ENCODE results near the gene TNFAIP6.
A peak's percentile ranks its signal among the peaks of the same experiment; 100 is the strongest.

TNFAIP6 gene

DNA sequence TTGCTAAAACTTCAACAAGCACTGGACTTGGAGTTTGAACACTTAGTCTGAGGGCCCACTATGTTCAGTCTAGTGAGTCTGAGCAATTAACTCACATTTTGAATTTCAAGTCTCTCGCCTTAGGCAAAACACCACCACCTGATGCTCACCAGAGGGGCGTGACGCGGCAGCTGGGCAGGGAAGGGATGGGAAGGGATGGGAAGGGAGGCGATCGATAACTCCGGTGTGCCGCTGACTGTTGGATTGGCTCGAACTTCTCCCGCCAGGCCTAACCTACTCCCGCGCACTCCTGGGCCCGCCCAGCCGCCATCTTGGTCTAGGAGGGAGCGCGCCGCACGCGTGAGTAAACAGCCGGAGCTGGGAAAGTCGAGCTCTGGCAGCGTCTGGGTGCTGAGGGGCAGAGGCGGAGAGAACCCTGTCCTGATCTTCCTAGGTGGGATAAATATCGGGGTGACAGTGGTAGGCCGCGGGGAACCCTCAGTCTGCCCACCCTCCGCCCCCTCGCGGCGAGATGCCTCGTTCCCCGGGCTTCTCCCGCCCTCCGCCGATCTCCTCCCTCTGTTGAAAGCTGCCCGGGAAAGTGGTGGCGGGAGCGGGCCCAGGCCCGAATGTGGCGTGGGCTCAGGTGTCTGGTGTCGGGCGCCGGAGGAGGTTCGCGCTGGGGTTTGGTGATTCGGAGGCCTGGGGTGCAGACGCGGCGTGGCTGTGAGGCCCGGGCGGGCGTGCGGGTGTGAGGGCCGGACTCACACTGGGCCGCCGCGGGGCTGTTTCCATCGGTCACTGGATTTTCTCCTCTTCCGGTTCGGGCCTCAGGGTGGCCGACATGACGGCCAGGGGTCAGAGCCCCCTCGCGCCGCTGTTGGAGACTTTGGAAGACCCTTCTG is 52.5 kb downstream of the TNFAIP6 start, which contains the start of gene RIF1 (continued):
- TF ChIP-seq SP7 (tag by site-specific recombination; IDR thresholded peaks at IDR 0.05) (peak; percentile 74), ZFP37 (tag by site-specific recombination; IDR thresholded peaks at IDR 0.05) (peak; percentile 59; the same call in 1 of the 2 replicates), ZNF324 (tag by site-specific recombination; IDR thresholded peaks at IDR 0.05) (peak; percentile 76; the same call in 1 of the 2 replicates), TCF7L2 (IDR thresholded peaks at IDR 0.05; ENCODE audit: borderline replicate concordance, low read depth, low read length) (no peak), MYNN (tag by site-specific recombination; IDR thresholded peaks at IDR 0.05; ENCODE audit: borderline replicate concordance) (no peak), ZNF140 (tag by site-specific recombination; IDR thresholded peaks at IDR 0.05) (no peak), ZNF654 (tag by site-specific recombination; IDR thresholded peaks at IDR 0.05; ENCODE audit: low read depth) (no peak), ZNF366 (tag by site-specific recombination; conservative IDR thresholded peaks at IDR 0.05) (peak; percentile 67), ZNF292 (tag by site-specific recombination; IDR thresholded peaks at IDR 0.05; ENCODE audit: borderline replicate concordance, low read depth) (no peak), ZNF529 (tag by site-specific recombination; IDR thresholded peaks at IDR 0.05; ENCODE audit: insufficient replicate concordance) (no peak), MEIS1 (CRISPR knock-in tag; IDR thresholded peaks at IDR 0.05; ENCODE audit: borderline replicate concordance) (no peak), MZF1 (tag by site-specific recombination; IDR thresholded peaks at IDR 0.05; ENCODE audit: borderline replicate concordance) (0 out of 2 replicates have a peak, but pooled peaks have one; percentile 14), ZBTB7A (tag by site-specific recombination; IDR thresholded peaks at IDR 0.05; ENCODE audit: low read depth) (no peak), GLI2 (tag by site-specific recombination; IDR thresholded peaks at IDR 0.05; ENCODE audit: borderline replicate concordance, low read depth) (no peak; the same call in 1 of the 2 replicates), KLF16 (tag by site-specific recombination; IDR thresholded peaks at IDR 0.05) (peak; percentile 89), ZNF555 (tag by site-specific recombination; conservative IDR thresholded peaks at IDR 0.05) (no peak), ZBTB11 (tag by site-specific recombination; conservative IDR thresholded peaks at IDR 0.05; ENCODE audit: low read depth) (peak; percentile 51; the same call in 1 of the 2 replicates), ZNF23 (tag by site-specific recombination; IDR thresholded peaks at IDR 0.05; ENCODE audit: borderline replicate concordance) (no peak), ZNF146 (tag by site-specific recombination; IDR thresholded peaks at IDR 0.05) (no peak), HOXC10 (CRISPR knock-in tag; IDR thresholded peaks at IDR 0.05) (0 out of 2 replicates have a peak, but pooled peaks have one; percentile 34), ZNF362 (tag by site-specific recombination; IDR thresholded peaks at IDR 0.05) (no peak), ZNF221 (tag by site-specific recombination; IDR thresholded peaks at IDR 0.05; ENCODE audit: borderline replicate concordance) (no peak), ZNF670 (tag by site-specific recombination; IDR thresholded peaks at IDR 0.05; ENCODE audit: low read depth) (no peak), ZNF266 (tag by site-specific recombination; IDR thresholded peaks at IDR 0.05; ENCODE audit: low read depth) (no peak), ZNF18 (tag by site-specific recombination; IDR thresholded peaks at IDR 0.05) (peak; percentile 50; the same call in 1 of the 2 replicates), ZNF311 (tag by site-specific recombination; IDR thresholded peaks at IDR 0.05; ENCODE audit: borderline replicate concordance) (no peak), ZNF423 (tag by site-specific recombination; IDR thresholded peaks at IDR 0.05) (no peak), ZNF830 (tag by site-specific recombination; IDR thresholded peaks at IDR 0.05; ENCODE audit: low read depth) (no peak), ZNF501 (tag by site-specific recombination; IDR thresholded peaks at IDR 0.05) (peak; percentile 84), IKZF3 (tag by site-specific recombination; IDR thresholded peaks at IDR 0.05) (peak; percentile 99), ZNF37A (tag by site-specific recombination; IDR thresholded peaks at IDR 0.05) (no peak)
- TF ChIP-seq, protein P1, sequence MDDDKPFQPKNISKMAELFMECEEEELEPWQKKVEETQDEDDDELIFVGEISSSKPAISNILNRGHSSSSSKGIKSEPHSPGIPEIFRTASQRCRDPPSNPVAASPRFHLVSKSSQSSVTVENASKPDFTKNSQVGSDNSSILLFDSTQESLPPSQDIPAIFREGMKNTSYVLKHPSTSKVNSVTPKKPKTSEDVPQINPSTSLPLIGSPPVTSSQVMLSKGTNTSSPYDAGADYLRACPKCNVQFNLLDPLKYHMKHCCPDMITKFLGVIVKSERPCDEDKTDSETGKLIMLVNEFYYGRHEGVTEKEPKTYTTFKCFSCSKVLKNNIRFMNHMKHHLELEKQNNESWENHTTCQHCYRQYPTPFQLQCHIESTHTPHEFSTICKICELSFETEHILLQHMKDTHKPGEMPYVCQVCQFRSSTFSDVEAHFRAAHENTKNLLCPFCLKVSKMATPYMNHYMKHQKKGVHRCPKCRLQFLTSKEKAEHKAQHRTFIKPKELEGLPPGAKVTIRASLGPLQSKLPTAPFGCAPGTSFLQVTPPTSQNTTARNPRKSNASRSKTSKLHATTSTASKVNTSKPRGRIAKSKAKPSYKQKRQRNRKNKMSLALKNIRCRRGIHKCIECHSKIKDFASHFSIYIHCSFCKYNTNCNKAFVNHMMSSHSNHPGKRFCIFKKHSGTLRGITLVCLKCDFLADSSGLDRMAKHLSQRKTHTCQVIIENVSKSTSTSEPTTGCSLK (tag by site-specific recombination; IDR thresholded peaks at IDR 0.05) = no peak
